ENCODE data around the gene ABL1. TPM values are rescaled to one million over a fixed set of nuclear protein-coding genes. Genes with fewer than 3 reads are reported as not detected.

Gene ABL1
- total and polyA plus RNA-seq, 5 donors from 2014 or later, result 5.5 to 33.9 (median 8.6) TPM

GRCh38 chr9:130817914-130818313 lies 17.1 kb upstream of the ABL1 start:
- H3K36me3 Mint-ChIP-seq, result peaks cover 16% of the 10 kb centered on the region
- no peak overlapping the region for H3K4me3 ChIP-seq (ENCODE audit: low read depth, low read length)
- H3K27ac Mint-ChIP-seq, result no peak overlapping the region
- H3K4me3 Mint-ChIP-seq, result no peak overlapping the region
- peaks cover 0 to 16% of the 10 kb centered on the region in 2 experiments for H3K9me3 ChIP-seq (ENCODE audit: control insufficient read depth in 2 of 2, low read length in 2 of 2)
- no peaks in the 10 kb centered on the region for H3K36me3 ChIP-seq (ENCODE audit: control insufficient read depth, insufficient read depth, low read length)
- no peak overlapping the region for H3K27ac ChIP-seq (ENCODE audit: insufficient read depth, low read length, poor library complexity, severe bottlenecking)
- no peaks in the 10 kb centered on the region for H3K4me1 ChIP-seq (ENCODE audit: control insufficient read depth, insufficient read depth, low read length, poor library complexity, severe bottlenecking)
- no peak for DNase-seq
- peaks cover 0 to 14% (median 5%) of the 10 kb centered on the region in 4 donors for H3K4me1 Mint-ChIP-seq
- ATAC-seq (ENCODE audit: low read depth in 2 of 2), result no peak
- H3K27me3 ChIP-seq (ENCODE audit: control insufficient read depth, insufficient read depth, low read length), result no peaks in the 10 kb centered on the region
- peaks cover 0 to 9% (median 6%) of the 10 kb centered on the region in 7 donors for H3K9me3 Mint-ChIP-seq
- no peaks in the 10 kb centered on the region for H3K27me3 Mint-ChIP-seq

GRCh38 chr9:130820135-130820738 lies 14.8 kb upstream of the ABL1 start:
- H3K27me3 ChIP-seq (ENCODE audit: control insufficient read depth, insufficient read depth, low read length), result no peaks in the 10 kb centered on the region
- Mint-ChIP-seq H3K27ac (peak overlapping the region in 1 of 3 donors; percentile 21), H3K4me3 (no peak overlapping the region), H3K27me3 (no peaks in the 10 kb centered on the region), H3K9me3 (peaks cover 0 to 9% (median 6%) of the 10 kb centered on the region in 7 donors), H3K36me3 (peaks cover 20% of the 10 kb centered on the region), H3K4me1 (peaks cover 0 to 8% (median 6%) of the 10 kb centered on the region in 4 donors)
- no peaks in the 10 kb centered on the region for H3K4me1 ChIP-seq (ENCODE audit: control insufficient read depth, insufficient read depth, low read length, poor library complexity, severe bottlenecking)
- H3K9me3 ChIP-seq (ENCODE audit: control insufficient read depth in 2 of 2, low read length in 2 of 2), result peaks cover 0 to 16% of the 10 kb centered on the region in 2 experiments
- DNase-seq (no peak), ATAC-seq (ENCODE audit: low read depth in 2 of 2) (no peak)
- no peaks in the 10 kb centered on the region for H3K36me3 ChIP-seq (ENCODE audit: control insufficient read depth, insufficient read depth, low read length)
- no peak overlapping the region for H3K27ac ChIP-seq (ENCODE audit: insufficient read depth, low read length, poor library complexity, severe bottlenecking)
- H3K4me3 ChIP-seq (ENCODE audit: low read depth, low read length), result no peak overlapping the region

- Mint-ChIP-seq H3K27ac (peak overlapping the region in 2 of 3 donors; percentile 21 to 51), H3K27me3 (no peaks in the 10 kb centered on the region), H3K9me3 (peaks cover 0 to 4% (median 0%) of the 10 kb centered on the region in 7 donors), H3K36me3 (peaks cover 12% of the 10 kb centered on the region), H3K4me3 (no peak overlapping the region), H3K4me1 (peaks cover 0 to 8% (median 4%) of the 10 kb centered on the region in 4 donors)
- Histone ChIP-seq H3K36me3 (ENCODE audit: control insufficient read depth, insufficient read depth, low read length) (no peaks in the 10 kb centered on the region), H3K4me1 (ENCODE audit: control insufficient read depth, insufficient read depth, low read length, poor library complexity, severe bottlenecking) (no peaks in the 10 kb centered on the region), H3K9me3 (ENCODE audit: control insufficient read depth in 2 of 2, low read length in 2 of 2) (no peaks in the 10 kb centered on the region), H3K27ac (ENCODE audit: insufficient read depth, low read length, poor library complexity, severe bottlenecking) (no peak overlapping the region), H3K4me3 (ENCODE audit: low read depth, low read length) (no peak overlapping the region), H3K27me3 (ENCODE audit: control insufficient read depth, insufficient read depth, low read length) (no peaks in the 10 kb centered on the region)
- DNase-seq (no peak), ATAC-seq (ENCODE audit: low read depth in 2 of 2) (no peak)
Measured at GRCh38 chr9:130823435-130823834, 11.6 kb upstream of the ABL1 start.

- H3K36me3 Mint-ChIP-seq, result peaks cover 14% of the 10 kb centered on the region
- H3K4me3 Mint-ChIP-seq, result no peak overlapping the region
- H3K27ac Mint-ChIP-seq, result peak overlapping the region in 2 of 3 donors; percentile 26 to 51
- H3K4me1 Mint-ChIP-seq, result peaks cover 0 to 8% (median 4%) of the 10 kb centered on the region in 4 donors
- Histone ChIP-seq H3K4me3 (ENCODE audit: low read depth, low read length) (no peak overlapping the region), H3K9me3 (ENCODE audit: control insufficient read depth in 2 of 2, low read length in 2 of 2) (peaks cover 0 to 3% of the 10 kb centered on the region in 2 experiments), H3K36me3 (ENCODE audit: control insufficient read depth, insufficient read depth, low read length) (no peaks in the 10 kb centered on the region), H3K4me1 (ENCODE audit: control insufficient read depth, insufficient read depth, low read length, poor library complexity, severe bottlenecking) (no peaks in the 10 kb centered on the region), H3K27ac (ENCODE audit: insufficient read depth, low read length, poor library complexity, severe bottlenecking) (no peak overlapping the region), H3K27me3 (ENCODE audit: control insufficient read depth, insufficient read depth, low read length) (no peaks in the 10 kb centered on the region)
- peaks cover 0 to 8% (median 0%) of the 10 kb centered on the region in 7 donors for H3K9me3 Mint-ChIP-seq
- DNase-seq (no peak), ATAC-seq (ENCODE audit: low read depth in 2 of 2) (no peak)
- H3K27me3 Mint-ChIP-seq, result no peaks in the 10 kb centered on the region
Measured at GRCh38 chr9:130824079-130824478, 11.0 kb upstream of the ABL1 start.

DNA sequence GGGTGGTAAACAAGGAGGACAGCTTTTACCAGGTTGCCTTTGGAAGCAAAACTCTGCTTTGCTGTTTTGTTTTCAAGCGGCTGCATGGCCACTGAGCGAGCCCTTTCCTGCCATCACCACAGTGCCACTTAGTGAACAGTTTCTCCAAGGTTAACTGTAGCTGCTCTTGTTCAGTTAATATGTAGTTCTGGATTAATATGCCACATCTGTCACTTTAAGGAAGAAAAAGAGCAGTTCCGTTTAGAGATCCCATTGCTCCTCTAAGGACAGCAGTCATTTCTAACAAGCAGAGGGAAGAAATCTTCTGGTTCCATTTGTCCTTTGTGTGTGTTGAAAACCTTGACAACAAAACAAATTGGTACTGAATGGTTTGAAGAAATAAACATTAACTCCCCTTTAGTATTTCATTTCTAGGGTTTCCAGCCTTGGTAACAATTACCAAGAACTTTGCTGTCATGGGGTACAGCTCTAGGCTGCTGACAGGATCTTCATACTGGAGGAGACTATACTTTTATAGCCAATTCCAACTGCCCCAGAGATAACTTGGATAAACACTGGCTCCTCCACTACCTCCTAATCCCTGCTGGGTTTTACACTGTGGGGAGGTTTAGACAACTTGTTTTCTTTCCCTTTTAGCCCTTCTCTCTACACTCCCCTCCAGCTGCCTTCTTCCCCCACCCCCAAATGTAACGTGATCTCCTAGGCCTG lies 10.3 kb upstream of the ABL1 start:
- no peak overlapping the region for H3K4me3 Mint-ChIP-seq
- DNase-seq (no peak), ATAC-seq (ENCODE audit: low read depth in 2 of 2) (no peak)
- H3K4me1 Mint-ChIP-seq, result peaks cover 2 to 8% (median 4%) of the 10 kb centered on the region in 4 donors
- peaks cover 0 to 3% of the 10 kb centered on the region in 2 experiments for H3K9me3 ChIP-seq (ENCODE audit: control insufficient read depth in 2 of 2, low read length in 2 of 2)
- no peak overlapping the region for H3K4me3 ChIP-seq (ENCODE audit: low read depth, low read length)
- no peaks in the 10 kb centered on the region for H3K36me3 ChIP-seq (ENCODE audit: control insufficient read depth, insufficient read depth, low read length)
- peaks cover 0 to 8% (median 0%) of the 10 kb centered on the region in 7 donors for H3K9me3 Mint-ChIP-seq
- H3K36me3 Mint-ChIP-seq, result peaks cover 14% of the 10 kb centered on the region
- H3K4me1 ChIP-seq (ENCODE audit: control insufficient read depth, insufficient read depth, low read length, poor library complexity, severe bottlenecking), result no peaks in the 10 kb centered on the region
- H3K27me3 Mint-ChIP-seq, result no peaks in the 10 kb centered on the region
- no peak overlapping the region for H3K27ac Mint-ChIP-seq
- H3K27me3 ChIP-seq (ENCODE audit: control insufficient read depth, insufficient read depth, low read length), result no peaks in the 10 kb centered on the region
- no peak overlapping the region for H3K27ac ChIP-seq (ENCODE audit: insufficient read depth, low read length, poor library complexity, severe bottlenecking)

- H3K36me3 Mint-ChIP-seq, result peaks cover 14% of the 10 kb centered on the region
- DNase-seq (no peak), ATAC-seq (ENCODE audit: low read depth in 2 of 2) (no peak)
- H3K27me3 ChIP-seq (ENCODE audit: control insufficient read depth, insufficient read depth, low read length), result no peaks in the 10 kb centered on the region
- no peaks in the 10 kb centered on the region for H3K4me1 ChIP-seq (ENCODE audit: control insufficient read depth, insufficient read depth, low read length, poor library complexity, severe bottlenecking)
- peaks cover 0 to 8% (median 0%) of the 10 kb centered on the region in 7 donors for H3K9me3 Mint-ChIP-seq
- H3K9me3 ChIP-seq (ENCODE audit: control insufficient read depth in 2 of 2, low read length in 2 of 2), result peaks cover 0 to 3% of the 10 kb centered on the region in 2 experiments
- H3K4me3 Mint-ChIP-seq, result no peak overlapping the region
- no peak overlapping the region for H3K27ac ChIP-seq (ENCODE audit: insufficient read depth, low read length, poor library complexity, severe bottlenecking)
- H3K27ac Mint-ChIP-seq, result no peak overlapping the region
- no peaks in the 10 kb centered on the region for H3K27me3 Mint-ChIP-seq
- peaks cover 2 to 8% (median 4%) of the 10 kb centered on the region in 4 donors for H3K4me1 Mint-ChIP-seq
- no peaks in the 10 kb centered on the region for H3K36me3 ChIP-seq (ENCODE audit: control insufficient read depth, insufficient read depth, low read length)
- H3K4me3 ChIP-seq (ENCODE audit: low read depth, low read length), result no peak overlapping the region
Measured at GRCh38 chr9:130825351-130825651, 9.8 kb upstream of the ABL1 start.

DNA sequence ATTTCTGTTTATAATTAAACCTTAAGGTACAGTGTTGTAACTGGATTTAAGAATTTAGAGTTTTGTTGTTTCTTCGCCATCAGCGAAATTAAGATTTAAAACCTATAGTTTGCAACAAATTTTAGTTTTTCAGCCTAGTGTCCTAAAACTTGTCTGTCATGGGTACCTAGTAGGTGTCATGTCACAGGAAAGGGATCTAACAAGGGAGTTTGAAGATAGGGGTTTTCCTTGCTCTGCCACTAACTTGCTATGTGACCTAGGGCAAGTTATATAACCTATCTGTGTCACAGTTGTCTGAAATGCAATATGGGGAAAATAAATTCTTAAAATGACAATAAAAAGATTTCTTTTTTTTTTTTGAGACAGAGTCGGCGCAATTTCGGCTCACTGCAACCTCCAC lies 9.2 kb upstream of the ABL1 start:
- Histone ChIP-seq H3K9me3 (ENCODE audit: control insufficient read depth in 2 of 2, low read length in 2 of 2) (peaks cover 0 to 3% of the 10 kb centered on the region in 2 experiments), H3K4me1 (ENCODE audit: control insufficient read depth, insufficient read depth, low read length, poor library complexity, severe bottlenecking) (no peaks in the 10 kb centered on the region), H3K27ac (ENCODE audit: insufficient read depth, low read length, poor library complexity, severe bottlenecking) (no peak overlapping the region), H3K27me3 (ENCODE audit: control insufficient read depth, insufficient read depth, low read length) (no peaks in the 10 kb centered on the region), H3K36me3 (ENCODE audit: control insufficient read depth, insufficient read depth, low read length) (no peaks in the 10 kb centered on the region), H3K4me3 (ENCODE audit: low read depth, low read length) (no peak overlapping the region)
- Mint-ChIP-seq H3K4me1 (peaks cover 2 to 8% (median 4%) of the 10 kb centered on the region in 4 donors), H3K9me3 (peaks cover 0 to 8% (median 0%) of the 10 kb centered on the region in 7 donors), H3K36me3 (peaks cover 14% of the 10 kb centered on the region), H3K27ac (no peak overlapping the region), H3K4me3 (no peak overlapping the region), H3K27me3 (no peaks in the 10 kb centered on the region)
- ATAC-seq (ENCODE audit: low read depth in 2 of 2) (no peak), DNase-seq (no peak)
